ENCODE measurements around the gene OBSCN. TPM values are rescaled to one million over a fixed set of nuclear protein-coding genes. Genes with fewer than 3 reads are reported as not detected.
A peak's percentile ranks its signal among the peaks of the same experiment; 100 is the strongest.

The OBSCN gene
- total and polyA plus RNA-seq, 10 of the 15 experiments (the other 5 are each of a cell fraction or from before 2014, with no cell fraction given) = 0.01 to 0.36 (median 0.08) TPM; not detected in 2

GRCh38 chr1:228405200-228405978 is 197.5 kb downstream of the OBSCN start:
- Histone ChIP-seq H3K4me3 (peak overlapping the region; percentile 97), H3K36me3 (ENCODE audit: control insufficient read depth in 2 of 2, insufficient read depth in 2 of 2, low read length in 1 of 2) (peaks cover 9 to 10% of the 10 kb centered on the region in 2 experiments; a peak in 3 of 4 replicates), H2AFZ (ENCODE audit: control insufficient read depth, low read depth, low read length) (no peak overlapping the region), H3K9ac (ENCODE audit: control insufficient read depth, insufficient read depth, low read length) (peak overlapping the region; percentile 88), H3K27me3 (replicated peaks in 1 of 2; ENCODE audit: control insufficient read depth in 2 of 2, insufficient read depth in 2 of 2, low read length in 1 of 2) (no peaks in the 10 kb centered on the region), H3K9me3 (replicated peaks; ENCODE audit: control insufficient read depth, insufficient read depth, low read length) (no peaks in the 10 kb centered on the region), H3K79me2 (ENCODE audit: control insufficient read depth, insufficient read depth, low read length) (peaks cover 48% of the 10 kb centered on the region), H4K20me1 (ENCODE audit: control insufficient read depth, insufficient read depth) (no peaks in the 10 kb centered on the region), H3K27ac (ENCODE audit: control insufficient read depth, insufficient read depth) (peak overlapping the region; percentile 41), H3K4me2 (ENCODE audit: control insufficient read depth, insufficient read depth) (peak overlapping the region; percentile 98), H3K4me1 (ENCODE audit: control insufficient read depth, insufficient read depth, low read length) (peaks cover 4% of the 10 kb centered on the region; the same call in 1 of the 2 replicates)
- FAIRE-seq (no peak), DNase-seq (ENCODE audit: low read depth, low spot score) (no peak), ATAC-seq (no peak)
- no TSS peak for BruUV-seq (replicated peaks)
- intact Hi-C loops (cut with micrococcal nuclease; ENCODE audit: unreplicated experiment) = loop anchor here (5.0 kb wide), 1 partner anchor 618 kb away; no protein-coding TSS in a partner anchor
- TF ChIP-seq FOS (IDR thresholded peaks at IDR 0.05; ENCODE audit: borderline replicate concordance, extremely low read depth, insufficient read length) (no peak), MTA3 (IDR thresholded peaks at IDR 0.05; ENCODE audit: borderline replicate concordance, low read length) (no peak), ZBTB40 (IDR thresholded peaks at IDR 0.05; ENCODE audit: borderline replicate concordance) (no peak), EED (IDR thresholded peaks at IDR 0.05; ENCODE audit: low read depth) (no peak), TARDBP (IDR thresholded peaks at IDR 0.05; ENCODE audit: borderline replicate concordance) (no peak), SREBF1 (IDR thresholded peaks at IDR 0.05; ENCODE audit: low read length) (no peak), BHLHE40 (IDR thresholded peaks at IDR 0.05; ENCODE audit: borderline replicate concordance in 1 of 2, low read depth in 2 of 2, low read length in 1 of 2) (no peak), GABPA (IDR thresholded peaks at IDR 0.05; ENCODE audit: low read depth) (no peak), TCF3 (IDR thresholded peaks at IDR 0.05; ENCODE audit: borderline replicate concordance, insufficient read depth, low read depth, low read length) (no peak)
- CTCF ChIA-PET = interaction anchor here (1.3 kb wide), 1 partner anchor 237 kb away, joined by 4 read pairs; no protein-coding TSS in a partner anchor
- SMC1A ChIA-PET (ENCODE audit: uncharacterized antibody, unreplicated experiment) = no interaction called here
- in situ Hi-C loops (cut with MboI) = no loop called here
- RAD21 ChIA-PET (ENCODE audit: unreplicated experiment) = interaction anchor here (1.3 kb wide), 1 partner anchor 239 kb away, joined by 3 read pairs; no protein-coding TSS in a partner anchor
- WGBS (ENCODE audit: insufficient coverage, insufficient replicate concordance, low lambda C conversion rate, missing lambda C conversion rate) = 8% methylated on average over 11 of the region's 11 CpGs
- POLR2A ChIA-PET = interaction anchor here (1.7 kb wide), 1 partner anchor 239 kb away, joined by 6 read pairs; no protein-coding TSS in a partner anchor
